AG09319 (cell line): Measurements from ENCODE around the gene PCYT1A.

Experiments used
- DNase-seq: peaks from one replicate; pipeline ENCODE4 v3.0.0-alpha.2; 2010; ENCODE audit warnings: low read depth; ENCODE audit errors: extremely low read depth
- TF ChIP-seq, protein P1 (sequence below): IDR thresholded peaks from 2 replicates; pipeline ENCODE4 v1.5.1; 2011; ENCODE audit warnings: low read depth, mild to moderate bottlenecking, inconsistent platforms, low read length, moderate library complexity

Gene PCYT1A

DNA sequence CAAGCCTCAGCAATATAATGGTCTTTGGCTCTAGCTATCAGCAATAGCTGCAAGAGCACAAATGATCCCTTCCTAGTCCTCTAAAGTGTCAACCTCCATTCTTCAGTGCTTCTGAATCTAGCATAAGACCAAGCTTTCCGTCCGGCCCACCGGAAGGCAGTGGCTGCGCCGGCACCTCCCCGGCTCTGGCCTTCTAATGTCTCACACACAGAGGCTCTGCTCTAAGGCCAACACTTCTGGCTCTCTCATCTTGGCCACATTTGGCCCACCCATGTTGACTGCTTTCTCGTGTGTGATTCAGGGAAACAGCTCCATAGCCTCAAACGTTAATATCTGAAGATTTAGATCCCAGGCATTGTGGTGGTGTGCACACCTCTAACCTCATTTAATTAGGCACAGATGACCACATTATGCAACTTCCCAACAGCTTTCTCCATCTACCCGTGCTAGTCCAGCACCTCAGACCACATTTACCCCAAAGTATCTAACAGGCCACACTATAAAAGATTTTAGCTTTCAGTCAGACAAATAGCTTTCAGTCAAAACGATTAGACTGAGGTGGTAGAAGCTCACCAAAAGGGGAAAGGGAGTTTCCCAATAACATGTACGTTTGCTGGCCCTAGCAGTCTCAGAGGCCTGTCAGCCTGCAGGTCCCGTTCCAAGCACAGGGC, 51.9 kb downstream of the PCYT1A start:
- TF ChIP-seq, protein P1, sequence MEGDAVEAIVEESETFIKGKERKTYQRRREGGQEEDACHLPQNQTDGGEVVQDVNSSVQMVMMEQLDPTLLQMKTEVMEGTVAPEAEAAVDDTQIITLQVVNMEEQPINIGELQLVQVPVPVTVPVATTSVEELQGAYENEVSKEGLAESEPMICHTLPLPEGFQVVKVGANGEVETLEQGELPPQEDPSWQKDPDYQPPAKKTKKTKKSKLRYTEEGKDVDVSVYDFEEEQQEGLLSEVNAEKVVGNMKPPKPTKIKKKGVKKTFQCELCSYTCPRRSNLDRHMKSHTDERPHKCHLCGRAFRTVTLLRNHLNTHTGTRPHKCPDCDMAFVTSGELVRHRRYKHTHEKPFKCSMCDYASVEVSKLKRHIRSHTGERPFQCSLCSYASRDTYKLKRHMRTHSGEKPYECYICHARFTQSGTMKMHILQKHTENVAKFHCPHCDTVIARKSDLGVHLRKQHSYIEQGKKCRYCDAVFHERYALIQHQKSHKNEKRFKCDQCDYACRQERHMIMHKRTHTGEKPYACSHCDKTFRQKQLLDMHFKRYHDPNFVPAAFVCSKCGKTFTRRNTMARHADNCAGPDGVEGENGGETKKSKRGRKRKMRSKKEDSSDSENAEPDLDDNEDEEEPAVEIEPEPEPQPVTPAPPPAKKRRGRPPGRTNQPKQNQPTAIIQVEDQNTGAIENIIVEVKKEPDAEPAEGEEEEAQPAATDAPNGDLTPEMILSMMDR = no peak
- no peak for DNase-seq

DNA sequence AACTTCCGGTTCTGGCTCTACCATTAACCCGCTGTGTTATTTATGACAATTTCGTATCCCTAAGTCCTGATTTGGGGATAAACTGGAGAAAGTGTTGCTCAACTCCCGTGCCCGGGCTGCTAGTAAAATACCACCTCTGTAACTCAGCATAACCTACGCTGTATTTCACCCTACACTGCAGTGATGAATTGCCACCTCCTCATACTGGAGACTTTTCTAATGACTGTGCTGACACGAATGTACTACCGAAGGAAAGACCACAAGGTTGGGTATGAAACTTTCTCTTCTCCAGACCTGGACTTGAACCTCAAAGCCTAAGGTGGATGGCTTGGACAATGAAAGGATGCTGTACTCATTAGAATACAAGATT, 54.7 kb downstream of the PCYT1A start:
- no peak for DNase-seq
- TF ChIP-seq, protein P1 = no peak

DNA sequence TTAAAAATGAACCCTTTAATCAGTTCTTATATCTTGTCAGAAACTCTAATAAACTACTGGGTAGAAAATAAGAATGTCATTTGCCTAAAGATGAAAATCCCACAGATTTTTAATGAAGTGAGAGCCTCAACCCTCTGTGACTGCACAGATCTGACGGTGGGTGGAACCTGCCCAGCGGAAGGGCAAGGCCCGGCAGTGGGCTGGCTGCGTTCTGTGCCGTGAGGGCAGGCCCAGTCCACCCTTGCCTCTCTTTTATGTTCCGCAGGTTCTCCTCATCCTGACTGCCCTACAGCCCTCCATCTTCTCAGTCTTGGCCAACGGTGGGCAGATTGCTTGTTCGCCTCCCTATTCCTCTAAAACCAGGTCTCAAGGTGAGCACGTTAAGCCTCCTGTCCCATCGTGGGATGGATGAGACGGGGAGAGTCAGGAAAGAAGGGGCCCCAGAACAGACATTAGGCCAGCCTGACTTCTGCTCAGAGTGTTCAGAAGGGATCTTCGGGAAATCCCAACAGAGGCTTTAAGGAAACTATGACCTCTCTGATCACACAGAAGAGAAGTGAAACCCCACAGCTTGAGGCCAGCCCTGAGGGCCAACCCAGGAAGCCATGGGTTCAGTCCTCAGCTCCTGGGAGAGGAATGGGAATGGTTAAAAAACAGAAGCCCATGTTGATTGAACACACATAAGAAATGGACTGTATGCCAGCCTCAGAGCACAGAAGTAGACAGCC, 55.2 kb downstream of the PCYT1A start:
- TF ChIP-seq, protein P1 = no peak
- no peak for DNase-seq

DNA sequence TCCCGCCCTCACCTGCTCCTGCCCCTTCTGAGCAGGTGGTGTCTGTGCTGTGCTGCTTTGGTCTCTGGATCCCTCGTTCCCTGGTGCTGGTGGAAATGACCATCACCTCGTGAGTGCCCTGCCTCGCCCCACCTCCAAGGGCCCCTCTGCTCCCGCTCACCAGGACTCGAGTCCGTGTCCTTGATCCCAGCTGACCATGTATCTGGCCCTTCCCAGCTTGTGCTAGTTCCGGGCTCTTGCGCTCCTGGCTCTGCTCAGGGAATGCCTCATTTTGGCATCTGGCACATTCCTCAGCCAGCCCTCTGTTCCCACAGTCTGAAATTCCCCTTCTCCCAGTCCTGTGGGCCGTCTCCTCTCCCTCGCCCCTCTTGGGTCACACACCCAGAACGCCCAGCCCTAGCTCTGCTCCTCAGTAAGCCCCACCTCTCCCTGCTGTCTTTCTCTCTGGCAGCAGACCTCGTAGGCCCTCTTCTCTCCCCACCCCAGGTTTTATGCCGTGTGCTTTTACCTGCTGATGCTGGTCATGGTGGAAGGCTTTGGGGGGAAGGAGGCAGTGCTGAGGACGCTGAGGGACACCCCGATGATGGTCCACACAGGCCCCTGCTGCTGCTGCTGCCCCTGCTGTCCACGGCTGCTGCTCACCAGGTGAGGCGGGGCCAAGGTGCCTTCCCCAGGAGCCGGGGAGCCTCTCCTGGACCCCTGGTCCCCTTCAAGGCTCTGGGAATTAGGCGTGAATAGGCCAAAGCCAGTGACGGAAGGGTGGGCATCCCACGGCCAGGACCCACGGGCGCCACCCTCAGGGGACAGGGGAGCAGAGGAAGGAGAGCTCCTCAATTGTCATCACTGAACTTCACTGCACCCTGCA, 59.7 kb downstream of the PCYT1A start:
- TF ChIP-seq, protein P1 = no peak
- peak; percentile 10 for DNase-seq

DNA sequence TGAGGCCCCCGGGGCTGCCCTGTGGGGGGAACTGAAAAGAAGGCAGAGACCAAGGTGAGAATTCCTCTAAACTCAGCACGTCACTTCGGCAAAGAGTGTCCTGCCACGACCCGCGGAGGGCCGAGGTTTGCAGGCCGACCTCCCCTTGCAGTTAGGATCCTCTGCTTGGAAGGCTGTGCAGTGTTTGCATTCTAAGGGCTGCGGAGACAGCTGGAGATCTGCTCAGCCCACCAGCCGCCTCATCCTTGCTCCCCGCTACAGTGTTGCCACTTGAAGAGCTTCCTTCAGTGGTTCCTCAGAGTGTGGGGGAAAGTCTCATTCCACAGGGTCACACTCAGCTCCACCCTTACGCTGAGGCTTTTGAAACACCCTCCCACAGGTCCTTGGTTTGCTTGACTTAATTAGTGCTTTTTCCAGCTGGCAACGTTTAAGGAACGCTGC, 60.4 kb downstream of the PCYT1A start:
- TF ChIP-seq, protein P1 = no peak
- no peak for DNase-seq

DNA sequence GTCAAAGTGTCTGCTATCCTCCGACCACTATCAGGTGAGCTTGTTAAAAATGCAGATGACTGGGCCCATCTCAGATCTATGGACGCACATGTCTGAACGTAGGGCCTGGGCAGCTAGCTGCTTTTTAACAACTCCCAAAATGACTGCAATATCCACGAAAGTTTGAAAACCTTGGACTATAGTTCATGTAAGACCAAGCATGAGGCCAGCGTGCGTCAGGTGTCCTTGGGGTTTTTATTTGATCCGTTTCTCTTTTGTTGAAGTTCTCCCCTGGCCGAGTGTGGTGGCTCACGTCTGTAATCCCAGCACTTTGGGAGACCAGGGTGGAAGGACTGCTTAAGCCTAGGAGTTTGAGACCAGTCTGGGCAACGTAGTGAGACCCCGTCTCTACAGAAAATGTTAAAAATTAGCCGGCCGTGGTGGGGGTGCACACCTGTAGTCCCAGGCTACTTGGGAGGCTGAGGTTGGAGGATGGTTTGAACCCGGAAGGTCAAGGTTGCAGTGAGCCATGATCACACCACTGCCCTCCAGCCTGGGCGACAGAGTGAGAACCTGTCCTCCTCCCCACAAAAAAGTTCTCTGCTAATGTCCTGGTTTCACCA, 61.7 kb downstream of the PCYT1A start:
- DNase-seq = no peak
- TF ChIP-seq, protein P1 = no peak
